SK-N-MC (cell line): ENCODE results near the gene GMDS.
"Not testable (repeated sequence)": the region's sequence is repeated elsewhere in the genome, so short reads cannot be mapped to it uniquely, and the experiment has no call there.

Source experiments
- DNase-seq: peaks from one replicate; pipeline ENCODE4 v3.0.0-alpha.2; 2011; ENCODE audit warnings: low read depth, low spot score
- H3K27ac ChIP-seq: fragments of 200-600 bp; sonication (generic); 2 replicates; pipeline ENCODE4 v1.5.1; 2016; ENCODE audit warnings: mixed run types
- H3K36me3 ChIP-seq: fragments of 200-600 bp; sonication (generic); 2 replicates; pipeline ENCODE4 v1.6.1; 2017; ENCODE audit warnings: antibody characterized with exemption, low read length, mixed read lengths; ENCODE audit not compliant: insufficient read depth
- H3K4me3 ChIP-seq: fragments of 200-600 bp; sonication (generic); 2 replicates; pipeline ENCODE4 v1.5.1; 2016
- H3K9ac ChIP-seq: fragments of 200-600 bp; sonication (generic); 2 replicates; pipeline ENCODE4 v1.8.0; 2017; ENCODE audit warnings: mixed run types, mixed read lengths; ENCODE audit not compliant: insufficient read length
- H3K9me3 ChIP-seq: fragments of 200-600 bp; sonication (generic); 2 replicates; pipeline ENCODE4 v1.6.1; 2017; ENCODE audit warnings: low read depth, mild to moderate bottlenecking, antibody characterized with exemption, low read length, moderate library complexity, mixed read lengths
- EZH2 ChIP-seq: fragments of 200-600 bp; sonication (generic); IDR thresholded peaks from one replicate; pipeline ENCODE4 v1.6.1; 2017; ENCODE audit warnings: antibody characterized with exemption
- FOXP2 ChIP-seq: optimal IDR thresholded peaks from 2 replicates; pipeline ENCODE3; 2011; ENCODE audit warnings: mild to moderate bottlenecking, moderate library complexity; ENCODE audit not compliant: insufficient read depth; ENCODE audit errors: extremely low read length, control extremely low read depth
- POLR2AphosphoS5 ChIP-seq: IDR thresholded peaks from 2 replicates; pipeline ENCODE4 v1.6.1; 2012; ENCODE audit warnings: mild to moderate bottlenecking, low read depth, low read length, borderline replicate concordance

Gene GMDS

DNA sequence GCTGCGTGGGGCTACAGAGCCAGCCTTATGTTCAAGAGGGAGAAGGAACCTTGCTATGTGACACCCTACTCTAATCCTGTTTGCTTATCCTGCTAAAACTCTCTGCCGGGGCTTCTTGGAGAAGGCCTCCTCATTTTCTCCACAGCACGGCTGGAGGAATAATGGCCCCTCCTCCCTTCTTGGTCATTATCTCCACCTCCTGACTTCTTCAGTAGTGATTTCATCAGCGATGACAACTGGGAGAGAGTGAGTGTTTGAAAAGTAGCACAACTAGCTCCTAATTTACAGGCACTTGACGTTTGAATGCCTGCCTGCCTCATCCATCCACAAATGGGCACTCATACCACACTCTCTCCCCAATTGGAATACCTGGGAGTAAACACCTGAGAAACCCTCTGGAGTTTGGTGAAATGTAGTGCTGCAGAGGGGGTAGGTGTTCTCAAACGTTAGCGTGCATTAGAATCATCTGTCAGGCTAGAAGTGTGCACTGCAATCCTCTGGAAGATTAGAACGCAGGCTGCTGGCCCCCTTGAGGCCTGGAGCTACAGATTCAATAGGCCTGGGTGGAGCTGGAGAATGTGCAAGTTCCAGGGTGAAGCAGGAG is 487.2 kb downstream of the GMDS start:
- no peak overlapping the region for H3K4me3 ChIP-seq

DNA sequence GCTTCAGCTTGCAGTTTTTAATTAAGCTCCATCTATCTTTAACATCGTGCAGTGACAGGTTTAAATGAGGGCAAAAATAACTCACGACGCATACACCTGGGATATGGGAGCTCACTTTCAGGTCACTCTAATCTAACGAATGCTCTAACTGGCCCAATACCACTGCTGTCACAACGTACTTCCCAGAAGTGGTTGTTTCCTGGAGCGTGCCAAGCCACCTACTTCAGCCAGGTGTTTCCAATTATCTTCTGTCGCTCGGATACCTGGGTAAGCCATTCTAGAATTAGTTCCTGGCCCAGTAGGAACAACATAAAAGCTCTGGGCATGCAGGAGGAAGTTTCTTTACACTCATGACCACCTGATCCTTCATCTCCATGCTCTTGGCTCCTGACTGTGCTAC is 488.3 kb downstream of the GMDS start:
- Histone ChIP-seq H3K9me3 (no peaks in the 10 kb centered on the region), H3K9ac (no peak overlapping the region), H3K27ac (no peak overlapping the region), H3K36me3 (no peaks in the 10 kb centered on the region), H3K4me3 (no peak overlapping the region)
- DNase-seq: no peak
- TF ChIP-seq EZH2 (no peak), FOXP2 (no peak), POLR2AphosphoS5 (no peak)

More for the DNA sequence above, 487.2 kb downstream of the GMDS start:
- no peaks in the 10 kb centered on the region for H3K36me3 ChIP-seq
- no peaks in the 10 kb centered on the region for H3K9me3 ChIP-seq
- no peak overlapping the region for H3K27ac ChIP-seq
- no peak overlapping the region for H3K9ac ChIP-seq
- TF ChIP-seq POLR2AphosphoS5: no peak
- no peak for TF ChIP-seq EZH2
- TF ChIP-seq FOXP2: no peak
- no peak for DNase-seq

DNA sequence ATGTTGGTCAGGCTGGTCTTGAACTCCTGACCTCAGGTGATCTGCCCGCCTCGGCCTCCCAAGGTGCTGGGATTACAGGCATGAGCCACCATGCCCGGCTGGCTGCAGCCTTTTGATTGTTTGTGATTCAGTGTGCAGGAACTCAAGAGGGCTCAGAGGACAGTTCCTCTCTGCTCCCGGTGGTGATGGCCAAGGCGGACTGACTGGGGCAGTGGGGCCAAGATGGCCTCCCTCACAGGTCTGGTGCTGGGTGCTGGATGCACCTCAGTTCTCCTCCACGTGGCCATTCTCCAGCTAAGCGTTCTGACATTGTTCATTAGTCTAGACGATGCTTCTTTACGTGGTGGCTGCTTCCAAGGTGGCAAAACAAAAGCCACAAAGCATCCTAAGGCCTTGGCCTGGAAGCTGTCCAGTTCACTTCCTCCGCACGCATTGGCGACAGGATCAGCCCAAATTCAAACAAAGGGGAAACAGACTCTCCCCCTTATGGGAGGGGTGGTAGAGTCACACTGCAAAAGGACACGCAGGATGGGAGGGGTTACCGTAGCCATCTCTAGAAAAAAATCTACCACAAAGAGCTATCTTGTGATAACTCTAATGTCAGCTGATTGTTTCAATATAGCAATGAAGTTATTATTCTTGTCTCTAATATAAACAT is 488.8 kb downstream of the GMDS start:
- H3K9me3 ChIP-seq: no peaks in the 10 kb centered on the region
- H3K27ac ChIP-seq: no peak overlapping the region
- H3K36me3 ChIP-seq: no peaks in the 10 kb centered on the region
- H3K4me3 ChIP-seq: no peak overlapping the region
- no peak overlapping the region for H3K9ac ChIP-seq
- TF ChIP-seq EZH2: no peak
- no peak for TF ChIP-seq POLR2AphosphoS5
- no peak for TF ChIP-seq FOXP2
- DNase-seq: no peak

DNA sequence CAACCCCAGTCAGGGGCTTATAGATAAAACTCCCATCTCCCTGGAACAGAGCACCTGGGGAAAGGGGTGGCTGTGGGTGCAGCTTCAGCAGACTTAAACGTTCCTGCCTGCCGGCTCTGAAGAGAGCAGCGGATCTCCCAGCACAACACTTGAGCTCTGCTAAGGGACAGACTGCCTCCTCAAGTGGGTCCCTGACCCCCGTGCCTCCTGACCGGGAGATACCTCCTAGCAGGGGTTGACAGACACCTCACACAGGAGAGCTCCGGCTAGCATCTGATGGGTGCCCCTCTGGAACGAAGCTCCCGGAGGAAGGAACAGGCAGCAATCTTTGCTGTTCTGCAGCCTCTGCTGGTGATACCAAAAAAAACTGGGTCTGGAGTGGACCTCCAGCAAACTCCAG is 494.3 kb downstream of the GMDS start:
- not testable (repeated sequence) for H3K9ac ChIP-seq

DNA sequence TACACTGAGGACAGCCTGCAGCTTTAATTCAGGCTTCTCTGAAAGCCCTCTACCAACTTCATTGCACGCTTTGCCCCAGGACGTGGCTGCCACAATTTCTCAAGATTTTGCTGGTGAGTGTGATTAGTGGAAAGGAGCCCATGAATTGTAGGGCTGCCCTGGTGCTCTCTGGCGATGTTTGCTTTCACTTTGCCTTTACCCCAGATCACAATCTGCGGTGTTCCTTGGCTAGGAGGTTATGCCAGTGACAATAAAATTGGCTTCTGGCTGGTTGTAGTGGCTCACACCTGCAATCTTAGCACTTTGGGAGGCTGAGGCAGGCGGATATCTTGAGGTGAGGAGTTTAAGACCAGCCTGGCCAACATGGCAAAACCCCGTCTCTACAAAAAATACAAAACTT is 496.4 kb downstream of the GMDS start:
- Histone ChIP-seq H3K36me3 (no peaks in the 10 kb centered on the region), H3K4me3 (no peak overlapping the region), H3K9me3 (no peaks in the 10 kb centered on the region), H3K27ac (no peak overlapping the region), H3K9ac (no peak overlapping the region)
- no peak for TF ChIP-seq FOXP2
- no peak for TF ChIP-seq POLR2AphosphoS5
- no peak for TF ChIP-seq EZH2
- no peak for DNase-seq

More for the DNA sequence above, 494.3 kb downstream of the GMDS start:
- H3K9me3 ChIP-seq, H3K36me3 ChIP-seq, DNase-seq, H3K4me3 ChIP-seq, H3K27ac ChIP-seq: not testable (repeated sequence)

DNA sequence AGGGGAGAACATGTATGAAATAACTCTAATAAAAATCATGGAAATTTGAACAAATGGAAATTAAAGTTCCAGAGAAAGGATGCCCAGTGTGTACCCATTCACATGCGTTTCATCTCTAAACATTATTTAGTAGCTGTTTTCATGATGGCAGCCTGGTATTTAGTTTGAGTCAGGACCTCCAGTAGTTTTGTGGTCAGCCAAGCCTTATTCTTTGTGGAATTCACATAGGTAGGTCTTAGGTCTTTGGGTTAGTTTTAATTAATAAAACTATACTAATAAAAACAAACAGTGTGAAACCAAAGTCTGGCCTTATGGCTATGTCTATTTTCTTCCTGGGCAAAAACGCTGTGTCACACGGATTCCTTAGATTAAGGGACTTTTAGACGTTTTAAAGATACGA is 497.9 kb downstream of the GMDS start:
- no peaks in the 10 kb centered on the region for H3K36me3 ChIP-seq
- no peaks in the 10 kb centered on the region for H3K9me3 ChIP-seq
- no peak overlapping the region for H3K4me3 ChIP-seq
- H3K27ac ChIP-seq: no peak overlapping the region
- no peak overlapping the region for H3K9ac ChIP-seq
- no peak for TF ChIP-seq EZH2
- no peak for TF ChIP-seq POLR2AphosphoS5
- no peak for TF ChIP-seq FOXP2
- DNase-seq: no peak

DNA sequence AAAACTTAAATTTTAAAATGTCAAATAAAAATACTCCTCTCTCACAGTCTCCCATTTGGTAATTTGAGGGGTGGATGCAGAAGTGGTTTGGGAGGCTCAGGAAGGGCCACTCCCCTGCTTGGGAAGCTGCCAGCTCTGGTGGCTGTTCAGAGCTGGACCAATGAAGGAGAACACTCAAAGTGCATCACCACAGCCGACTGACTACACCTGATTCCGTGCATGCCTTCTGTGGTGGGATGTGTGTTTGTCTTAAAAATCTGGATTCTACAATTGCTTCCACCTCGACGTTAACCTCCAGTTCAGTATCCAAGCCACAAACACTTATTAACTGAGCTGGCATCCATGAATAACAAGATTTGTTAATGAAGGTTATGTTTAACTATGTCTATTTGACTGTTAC is 498.4 kb downstream of the GMDS start:
- H3K9ac ChIP-seq: no peak overlapping the region
- TF ChIP-seq POLR2AphosphoS5 (no peak), EZH2 (no peak), FOXP2 (no peak)
- no peak overlapping the region for H3K27ac ChIP-seq
- H3K36me3 ChIP-seq: no peaks in the 10 kb centered on the region
- no peaks in the 10 kb centered on the region for H3K9me3 ChIP-seq
- DNase-seq: no peak
- H3K4me3 ChIP-seq: no peak overlapping the region

DNA sequence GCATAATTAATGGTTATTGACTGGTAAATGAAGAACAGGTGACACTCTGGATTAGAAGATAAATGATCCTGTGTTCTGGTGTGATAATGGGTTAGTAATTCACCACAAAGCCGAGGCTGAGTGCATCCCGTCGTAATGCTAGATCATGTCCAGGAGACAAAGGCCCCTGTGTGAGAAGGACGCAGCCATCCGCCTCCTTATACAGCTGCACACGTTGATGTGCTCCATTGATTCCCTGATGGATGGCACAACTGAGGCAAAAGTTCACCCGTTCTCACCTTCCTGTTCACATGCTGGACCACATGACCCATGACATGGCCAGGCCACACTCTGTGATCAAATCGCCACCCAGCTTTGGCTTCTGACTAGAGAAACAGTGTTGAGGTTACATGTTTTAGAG is 499.6 kb downstream of the GMDS start:
- no peaks in the 10 kb centered on the region for H3K36me3 ChIP-seq
- DNase-seq: no peak
- H3K4me3 ChIP-seq: no peak overlapping the region
- no peak for TF ChIP-seq EZH2
- no peak for TF ChIP-seq FOXP2
- no peak for TF ChIP-seq POLR2AphosphoS5
- no peak overlapping the region for H3K27ac ChIP-seq
- no peak overlapping the region for H3K9ac ChIP-seq
- H3K9me3 ChIP-seq: no peaks in the 10 kb centered on the region

DNA sequence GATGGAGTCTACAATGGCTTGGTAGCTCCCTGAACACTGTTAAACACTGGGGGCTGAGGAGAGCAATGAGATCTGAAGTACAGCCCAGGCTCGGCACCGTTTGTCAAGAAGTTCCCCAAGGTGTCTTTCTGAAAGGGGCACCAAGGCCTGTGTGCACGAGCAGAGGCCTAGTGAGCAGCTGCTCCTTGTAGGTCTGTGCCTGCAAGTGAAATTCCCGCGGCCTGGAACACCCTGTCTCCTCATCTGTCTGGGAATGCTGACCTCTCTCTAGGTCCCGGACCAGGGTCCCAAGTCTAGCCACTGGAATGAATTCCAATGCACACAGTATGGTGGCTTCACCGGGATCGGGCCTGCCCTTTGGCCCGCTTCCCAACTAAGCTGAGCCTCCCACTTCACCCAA is 500.9 kb downstream of the GMDS start:
- TF ChIP-seq FOXP2: no peak
- no peak for TF ChIP-seq POLR2AphosphoS5
- TF ChIP-seq EZH2: no peak
- Histone ChIP-seq H3K9ac (no peak overlapping the region), H3K36me3 (no peaks in the 10 kb centered on the region), H3K27ac (no peak overlapping the region), H3K9me3 (no peaks in the 10 kb centered on the region), H3K4me3 (no peak overlapping the region)
- DNase-seq: no peak

DNA sequence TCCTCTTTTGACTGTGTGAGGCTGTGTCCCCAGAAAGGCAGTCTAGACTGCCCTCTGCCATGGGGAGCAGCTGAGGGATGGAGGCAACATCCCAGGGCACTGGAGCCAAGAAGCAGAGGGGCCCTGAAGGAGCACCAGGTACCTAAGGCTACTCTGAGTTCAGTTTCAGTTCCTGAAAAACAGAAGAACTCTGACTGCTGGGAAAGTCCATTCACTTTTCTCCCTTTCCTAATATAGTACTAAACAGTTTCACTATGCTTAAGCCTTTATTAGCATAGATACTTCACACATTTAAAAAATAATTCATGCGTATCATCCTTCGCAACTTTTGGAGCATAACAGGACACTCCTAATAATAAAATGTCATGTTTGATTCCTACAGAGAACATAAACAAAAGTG is 505.7 kb downstream of the GMDS start:
- no peaks in the 10 kb centered on the region for H3K36me3 ChIP-seq
- H3K9me3 ChIP-seq: no peaks in the 10 kb centered on the region
- no peak for DNase-seq
- no peak overlapping the region for H3K27ac ChIP-seq
- H3K9ac ChIP-seq: no peak overlapping the region
- TF ChIP-seq FOXP2 (no peak), EZH2 (no peak), POLR2AphosphoS5 (no peak)
- H3K4me3 ChIP-seq: no peak overlapping the region
